ENCODE data around the gene FAM131B. TPM values are rescaled to one million over a fixed set of nuclear protein-coding genes. Genes with fewer than 3 reads are reported as not detected.

The FAM131B gene
- total and polyA plus RNA-seq, 2 of the 13 experiments (the other 11 are each of a cell fraction or from before 2014, with no cell fraction given) = 0.07 TPM; not detected in 1

- 0 out of 2 replicates have a peak, but pooled peaks have one; percentile 47 for TF ChIP-seq PCBP1 (IDR thresholded peaks at IDR 0.05; ENCODE audit: borderline replicate concordance, low read depth, low read length)
- no peak for TF ChIP-seq PLRG1 (conservative IDR thresholded peaks at IDR 0.05)
- no peak for TF ChIP-seq ZNF17 (CRISPR knock-in tag; IDR thresholded peaks at IDR 0.05)
- peak; percentile 70; the same call in 1 of the 2 replicates for TF ChIP-seq ZNF235 (CRISPR knock-in tag; IDR thresholded peaks at IDR 0.05; ENCODE audit: borderline replicate concordance)
- 0 out of 2 replicates have a peak, but pooled peaks have one; percentile 42 for TF ChIP-seq TARDBP (CRISPR knock-in tag; IDR thresholded peaks at IDR 0.05)
- no peak for TF ChIP-seq SMC3 (IDR thresholded peaks at IDR 0.05; ENCODE audit: low read length)
- TF ChIP-seq ZNF792 (CRISPR knock-in tag; IDR thresholded peaks at IDR 0.05) = no peak
- no peak for TF ChIP-seq SRY (CRISPR knock-in tag; IDR thresholded peaks at IDR 0.05)
- TF ChIP-seq CENPX (CRISPR knock-in tag; IDR thresholded peaks at IDR 0.05) = 0 out of 2 replicates have a peak, but pooled peaks have one; percentile 32
- no peak for TF ChIP-seq TAF15 (IDR thresholded peaks at IDR 0.05; ENCODE audit: low read depth, low read length, poor library complexity, severe bottlenecking)
- no peak for TF ChIP-seq KDM1A (CRISPR knock-in tag; IDR thresholded peaks at IDR 0.05)
- TF ChIP-seq MYNN (CRISPR knock-in tag; IDR thresholded peaks at IDR 0.05; ENCODE audit: low read depth) = 0 out of 2 replicates have a peak, but pooled peaks have one; percentile 15
- TF ChIP-seq PATZ1 (CRISPR knock-in tag; IDR thresholded peaks at IDR 0.05) = peak; percentile 98
- no peak for TF ChIP-seq FOXA3 (CRISPR knock-in tag; IDR thresholded peaks at IDR 0.05)
- TF ChIP-seq SETDB1 (CRISPR knock-in tag; IDR thresholded peaks at IDR 0.05; ENCODE audit: borderline replicate concordance) = 0 out of 2 replicates have a peak, but pooled peaks have one; percentile 63
- TF ChIP-seq HMG20A (CRISPR knock-in tag; IDR thresholded peaks at IDR 0.05; ENCODE audit: borderline replicate concordance) = no peak
- TF ChIP-seq SP5 (CRISPR knock-in tag; IDR thresholded peaks at IDR 0.05; ENCODE audit: borderline replicate concordance, low read depth) = peak; percentile 54; the same call in 1 of the 2 replicates
- no peak for TF ChIP-seq SKI (IDR thresholded peaks at IDR 0.05; ENCODE audit: partially characterized antibody)
- TF ChIP-seq HDAC1 (CRISPR knock-in tag; IDR thresholded peaks at IDR 0.05) = peak; percentile 36; the same call in 1 of the 2 replicates
- TF ChIP-seq RFX5 (IDR thresholded peaks at IDR 0.05; ENCODE audit: low read depth, low read length) = no peak
- TF ChIP-seq LCORL (IDR thresholded peaks at IDR 0.05) = no peak
- peak; percentile 46; the same call in 1 of the 2 replicates for TF ChIP-seq LCORL (CRISPR knock-in tag; IDR thresholded peaks at IDR 0.05)
- TF ChIP-seq SP2 (CRISPR knock-in tag; IDR thresholded peaks at IDR 0.05) = peak; percentile 47; the same call in 1 of the 2 replicates
- peak; percentile 11; the same call in 1 of the 2 replicates for TF ChIP-seq JUND (CRISPR knock-in tag; IDR thresholded peaks at IDR 0.05)
- peak; percentile 45; the same call in 1 of the 2 replicates for TF ChIP-seq SAP130 (CRISPR knock-in tag; IDR thresholded peaks at IDR 0.05; ENCODE audit: low read depth)
- 0 out of 2 replicates have a peak, but pooled peaks have one; percentile 47 for TF ChIP-seq TAF1 (CRISPR knock-in tag; IDR thresholded peaks at IDR 0.05)
- no peak for TF ChIP-seq LRRFIP1 (CRISPR knock-in tag; conservative IDR thresholded peaks at IDR 0.05)
- peak; percentile 11 for TF ChIP-seq CBX1 (IDR thresholded peaks at IDR 0.05; ENCODE audit: low read depth)
- TF ChIP-seq ETV5 (CRISPR knock-in tag; IDR thresholded peaks at IDR 0.05; ENCODE audit: borderline replicate concordance) = peak; percentile 72; the same call in 1 of the 2 replicates
These were observed 18.3 kb upstream of the FAM131B start, which contains the start of gene ZYX (continued) for GRCh38 chr7:143380646-143381426.

Data from HepG2 (cell line).